HepG2 (cell line): ENCODE results near the gene TAF1C. TPM values are rescaled to one million over a fixed set of nuclear protein-coding genes. Genes with fewer than 3 reads are reported as not detected.

ENCODE experiments used
- CAMTA2 ChIP-seq: sonication (generic); formaldehyde crosslinking; IDR thresholded peaks from 2 replicates; pipeline ENCODE4 v1.4.0; 2020; ENCODE audit warnings: mild to moderate bottlenecking, missing genetic modification reagents, borderline replicate concordance
- CBX2 ChIP-seq, 2 experiments: fragments of 200-600 bp in 1 of 2; sonication (generic); formaldehyde crosslinking in 1 of 2; IDR thresholded peaks; 2 replicates each; pipeline versions ENCODE4 v1.7.0 to v1.8.1; 2018 to 2022; ENCODE audit warnings: low read depth in 2 of 2, low read length in 1 of 2, mild to moderate bottlenecking in 1 of 2, missing genetic modification reagents in 1 of 2
- CREB1 ChIP-seq, 2 experiments: fragments of 450-650 bp in 1 of 2; IDR thresholded peaks; 2 replicates each; pipeline ENCODE4 v1.6.1; 2016 to 2017; ENCODE audit warnings: control low read depth in 1 of 2, mild to moderate bottlenecking in 1 of 2, missing compliant biosample characterization in 1 of 2, missing genetic modification characterization in 1 of 2
- CSRNP1 ChIP-seq: sonication (generic); formaldehyde crosslinking; IDR thresholded peaks from 2 replicates; pipeline ENCODE4 v1.8.1; 2023; ENCODE audit warnings: mild to moderate bottlenecking, missing genetic modification reagents
- DR1 ChIP-seq: sonication (generic); formaldehyde crosslinking; IDR thresholded peaks from 2 replicates; pipeline ENCODE4 v1.8.0; 2021; ENCODE audit warnings: mild to moderate bottlenecking, missing genetic modification reagents, inconsistent platforms
- ETV5 ChIP-seq: IDR thresholded peaks from 2 replicates; pipeline ENCODE4 v1.6.1; 2018; ENCODE audit warnings: missing biosample characterization, missing genetic modification reagents, inconsistent platforms, borderline replicate concordance
- FOXO1 ChIP-seq: sonication (generic); formaldehyde crosslinking; IDR thresholded peaks from 2 replicates; pipeline ENCODE4 v1.4.0; 2020; ENCODE audit warnings: missing genetic modification reagents
- GTF2F1 ChIP-seq: fragments of 150-350 bp; IDR thresholded peaks from 2 replicates; pipeline ENCODE4 v1.6.1; 2014; ENCODE audit warnings: low read length
- KLF12 ChIP-seq: sonication (generic); formaldehyde crosslinking; IDR thresholded peaks from 2 replicates; pipeline ENCODE4 v1.4.0; 2020; ENCODE audit warnings: missing genetic modification reagents, borderline replicate concordance
- KMT2A ChIP-seq: sonication (generic); formaldehyde crosslinking; IDR thresholded peaks from 2 replicates; pipeline ENCODE4 v1.4.0; 2020; ENCODE audit warnings: missing genetic modification reagents
- MAFF ChIP-seq: IDR thresholded peaks from 2 replicates; pipeline ENCODE4 v1.6.1; 2011; ENCODE audit warnings: low read depth, low read length, improper control_type of control experiment
- ZBTB8A ChIP-seq: sonication (generic); formaldehyde crosslinking; IDR thresholded peaks from 2 replicates; pipeline ENCODE4 v1.4.0; 2020; ENCODE audit warnings: mild to moderate bottlenecking, low read depth, missing genetic modification reagents, borderline replicate concordance
- ZNF121 ChIP-seq: sonication (generic); formaldehyde crosslinking; IDR thresholded peaks from 2 replicates; pipeline ENCODE4 v1.5.0; 2020; ENCODE audit warnings: mild to moderate bottlenecking, missing genetic modification reagents
- ZNF263 ChIP-seq: sonication (generic); formaldehyde crosslinking; IDR thresholded peaks from 2 replicates; pipeline ENCODE4 v1.4.0; 2020; ENCODE audit warnings: missing genetic modification reagents
- ZNF788 ChIP-seq: sonication (generic); formaldehyde crosslinking; IDR thresholded peaks from 2 replicates; pipeline ENCODE4 v1.5.0; 2020; ENCODE audit warnings: mild to moderate bottlenecking, missing genetic modification reagents, borderline replicate concordance
- polyA plus RNA-seq, 8 experiments: library from polyadenylated mRNA; depleted of rRNA in 3 of 8; stranded (reverse) in 7 of 8; unstranded in 1 of 8; fragments of >200 nt; fragmentation: Illumina TruSeq in 4 of 8; extraction: Trizol in 4 of 8; gene quantifications; 2 replicates each; pipeline versions ENCODE4 v1.2.1 to v1.2.3, GENCODE V29; 2011 to 2016; ENCODE audit warnings: low read depth in 4 of 8, missing spikeins in 1 of 8, mixed read lengths in 1 of 8; ENCODE audit not compliant: insufficient read depth in 1 of 8
- total RNA-seq, 5 experiments: library from RNA; depleted of rRNA; stranded (reverse); fragments of >200 nt; fragmentation: Illumina TruSeq; extraction: Trizol; gene quantifications; 2 replicates each; pipeline ENCODE4 v1.2.3, GENCODE V29; 2016; ENCODE audit warnings: low read depth in 1 of 5
- TF ChIP-seq, protein P1 (sequence below): IDR thresholded peaks from 2 replicates; pipeline ENCODE4 v1.6.1; 2016; ENCODE audit warnings: low read depth, borderline replicate concordance
- TF ChIP-seq, protein P2 (sequence below): sonication (generic); IDR thresholded peaks from 2 replicates; pipeline ENCODE4 v1.6.1; 2016; ENCODE audit warnings: low read depth, borderline replicate concordance
- TF ChIP-seq, protein P3 (sequence below): sonication (generic); formaldehyde crosslinking; IDR thresholded peaks from 2 replicates; pipeline ENCODE4 v1.5.0; 2020; ENCODE audit warnings: mild to moderate bottlenecking, missing genetic modification reagents, borderline replicate concordance

Gene TAF1C
- total and polyA plus RNA-seq, 2 of the 13 experiments (the other 11 are each of a cell fraction or from before 2014, with no cell fraction given) = 15.6 to 20.8 TPM

- TF ChIP-seq, protein P1, sequence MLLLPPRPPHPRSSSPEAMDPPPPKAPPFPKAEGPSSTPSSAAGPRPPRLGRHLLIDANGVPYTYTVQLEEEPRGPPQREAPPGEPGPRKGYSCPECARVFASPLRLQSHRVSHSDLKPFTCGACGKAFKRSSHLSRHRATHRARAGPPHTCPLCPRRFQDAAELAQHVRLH (CRISPR knock-in tag) = no peak
- TF ChIP-seq FOXO1 (CRISPR knock-in tag) (no peak), KLF12 (CRISPR knock-in tag) (no peak), CSRNP1 (CRISPR knock-in tag) (no peak), ZNF788 (CRISPR knock-in tag) (peak; percentile 53; the same call in 1 of the 2 replicates), KMT2A (0 out of 2 replicates have a peak, but pooled peaks have one; percentile 62), CREB1 (IDR thresholded peaks at IDR 0.05) (no peak), CREB1 (CRISPR knock-in tag; IDR thresholded peaks at IDR 0.05) (no peak), CBX2 (IDR thresholded peaks at IDR 0.05; ENCODE audit: low read depth, low read length) (no peak), CBX2 (CRISPR knock-in tag; IDR thresholded peaks at IDR 0.05; ENCODE audit: low read depth) (no peak), MAFF (no peak), CAMTA2 (CRISPR knock-in tag) (no peak), ZNF263 (CRISPR knock-in tag) (0 out of 2 replicates have a peak, but pooled peaks have one; percentile 30), GTF2F1 (no peak), ETV5 (CRISPR knock-in tag) (no peak), DR1 (0 out of 2 replicates have a peak, but pooled peaks have one; percentile 45), ZNF121 (CRISPR knock-in tag) (no peak), ZBTB8A (CRISPR knock-in tag) (no peak)
- TF ChIP-seq, protein P2, sequence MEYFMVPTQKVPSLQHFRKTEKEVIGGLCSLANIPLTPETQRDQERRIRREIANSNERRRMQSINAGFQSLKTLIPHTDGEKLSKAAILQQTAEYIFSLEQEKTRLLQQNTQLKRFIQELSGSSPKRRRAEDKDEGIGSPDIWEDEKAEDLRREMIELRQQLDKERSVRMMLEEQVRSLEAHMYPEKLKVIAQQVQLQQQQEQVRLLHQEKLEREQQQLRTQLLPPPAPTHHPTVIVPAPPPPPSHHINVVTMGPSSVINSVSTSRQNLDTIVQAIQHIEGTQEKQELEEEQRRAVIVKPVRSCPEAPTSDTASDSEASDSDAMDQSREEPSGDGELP = no peak
- TF ChIP-seq, protein P3, sequence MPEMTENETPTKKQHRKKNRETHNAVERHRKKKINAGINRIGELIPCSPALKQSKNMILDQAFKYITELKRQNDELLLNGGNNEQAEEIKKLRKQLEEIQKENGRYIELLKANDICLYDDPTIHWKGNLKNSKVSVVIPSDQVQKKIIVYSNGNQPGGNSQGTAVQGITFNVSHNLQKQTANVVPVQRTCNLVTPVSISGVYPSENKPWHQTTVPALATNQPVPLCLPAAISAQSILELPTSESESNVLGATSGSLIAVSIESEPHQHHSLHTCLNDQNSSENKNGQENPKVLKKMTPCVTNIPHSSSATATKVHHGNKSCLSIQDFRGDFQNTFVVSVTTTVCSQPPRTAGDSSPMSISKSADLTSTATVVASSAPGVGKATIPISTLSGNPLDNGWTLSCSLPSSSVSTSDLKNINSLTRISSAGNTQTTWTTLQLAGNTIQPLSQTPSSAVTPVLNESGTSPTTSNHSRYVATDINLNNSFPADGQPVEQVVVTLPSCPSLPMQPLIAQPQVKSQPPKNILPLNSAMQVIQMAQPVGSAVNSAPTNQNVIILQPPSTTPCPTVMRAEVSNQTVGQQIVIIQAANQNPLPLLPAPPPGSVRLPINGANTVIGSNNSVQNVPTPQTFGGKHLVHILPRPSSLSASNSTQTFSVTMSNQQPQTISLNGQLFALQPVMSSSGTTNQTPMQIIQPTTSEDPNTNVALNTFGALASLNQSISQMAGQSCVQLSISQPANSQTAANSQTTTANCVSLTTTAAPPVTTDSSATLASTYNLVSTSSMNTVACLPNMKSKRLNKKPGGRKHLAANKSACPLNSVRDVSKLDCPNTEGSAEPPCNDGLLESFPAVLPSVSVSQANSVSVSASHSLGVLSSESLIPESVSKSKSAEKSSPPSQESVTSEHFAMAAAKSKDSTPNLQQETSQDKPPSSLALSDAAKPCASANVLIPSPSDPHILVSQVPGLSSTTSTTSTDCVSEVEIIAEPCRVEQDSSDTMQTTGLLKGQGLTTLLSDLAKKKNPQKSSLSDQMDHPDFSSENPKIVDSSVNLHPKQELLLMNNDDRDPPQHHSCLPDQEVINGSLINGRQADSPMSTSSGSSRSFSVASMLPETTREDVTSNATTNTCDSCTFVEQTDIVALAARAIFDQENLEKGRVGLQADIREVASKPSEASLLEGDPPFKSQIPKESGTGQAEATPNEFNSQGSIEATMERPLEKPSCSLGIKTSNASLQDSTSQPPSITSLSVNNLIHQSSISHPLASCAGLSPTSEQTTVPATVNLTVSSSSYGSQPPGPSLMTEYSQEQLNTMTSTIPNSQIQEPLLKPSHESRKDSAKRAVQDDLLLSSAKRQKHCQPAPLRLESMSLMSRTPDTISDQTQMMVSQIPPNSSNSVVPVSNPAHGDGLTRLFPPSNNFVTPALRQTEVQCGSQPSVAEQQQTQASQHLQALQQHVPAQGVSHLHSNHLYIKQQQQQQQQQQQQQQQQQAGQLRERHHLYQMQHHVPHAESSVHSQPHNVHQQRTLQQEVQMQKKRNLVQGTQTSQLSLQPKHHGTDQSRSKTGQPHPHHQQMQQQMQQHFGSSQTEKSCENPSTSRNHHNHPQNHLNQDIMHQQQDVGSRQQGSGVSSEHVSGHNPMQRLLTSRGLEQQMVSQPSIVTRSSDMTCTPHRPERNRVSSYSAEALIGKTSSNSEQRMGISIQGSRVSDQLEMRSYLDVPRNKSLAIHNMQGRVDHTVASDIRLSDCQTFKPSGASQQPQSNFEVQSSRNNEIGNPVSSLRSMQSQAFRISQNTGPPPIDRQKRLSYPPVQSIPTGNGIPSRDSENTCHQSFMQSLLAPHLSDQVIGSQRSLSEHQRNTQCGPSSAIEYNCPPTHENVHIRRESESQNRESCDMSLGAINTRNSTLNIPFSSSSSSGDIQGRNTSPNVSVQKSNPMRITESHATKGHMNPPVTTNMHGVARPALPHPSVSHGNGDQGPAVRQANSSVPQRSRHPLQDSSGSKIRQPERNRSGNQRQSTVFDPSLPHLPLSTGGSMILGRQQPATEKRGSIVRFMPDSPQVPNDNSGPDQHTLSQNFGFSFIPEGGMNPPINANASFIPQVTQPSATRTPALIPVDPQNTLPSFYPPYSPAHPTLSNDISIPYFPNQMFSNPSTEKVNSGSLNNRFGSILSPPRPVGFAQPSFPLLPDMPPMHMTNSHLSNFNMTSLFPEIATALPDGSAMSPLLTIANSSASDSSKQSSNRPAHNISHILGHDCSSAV (CRISPR knock-in tag) = no peak
Measured at GRCh38 chr16:84141143-84141670, 45.6 kb downstream of the TAF1C start (continued).
